Progenitor cell of endocrine pancreas (in vitro differentiated cells): ENCODE results near the gene SAMHD1. TPM values are rescaled to one million over a fixed set of nuclear protein-coding genes. Genes with fewer than 3 reads are reported as not detected.

ENCODE experiments used
- DNase-seq: peaks from one replicate; pipeline ENCODE4 v3.0.0; 2021; ENCODE audit warnings: low spot score; ENCODE audit not compliant: unreplicated experiment
- H3K27ac Mint-ChIP-seq: 2 replicates; pipeline ENCODE4 v1.8.0; 2021; ENCODE audit warnings: mild to moderate bottlenecking, moderate library complexity, mixed read lengths
- H3K27me3 Mint-ChIP-seq: 2 replicates; pipeline ENCODE4 v1.8.0; 2021; ENCODE audit warnings: mixed read lengths
- H3K36me3 Mint-ChIP-seq: 2 replicates; pipeline ENCODE4 v1.8.0; 2022; ENCODE audit warnings: mixed read lengths; ENCODE audit not compliant: insufficient read depth
- H3K4me1 Mint-ChIP-seq: 2 replicates; pipeline ENCODE4 v1.8.0; 2021; ENCODE audit warnings: low read depth, mixed read lengths
- H3K4me3 Mint-ChIP-seq: 2 replicates; pipeline ENCODE4 v1.8.0; 2021; ENCODE audit warnings: low read depth, mild to moderate bottlenecking, moderate library complexity, mixed read lengths
- H3K9me3 Mint-ChIP-seq: 2 replicates; pipeline ENCODE4 v1.8.0; 2021; ENCODE audit warnings: low read depth, mixed read lengths
- CTCF ChIP-seq: fragments of 200-600 bp; sonication (generic); IDR thresholded peaks from one replicate; pipeline ENCODE4 v1.5.0; 2021; ENCODE audit warnings: antibody characterized with exemption, mild to moderate bottlenecking; ENCODE audit not compliant: unreplicated experiment
- total RNA-seq: library from RNA; stranded (reverse); gene quantifications from 2 replicates; pipeline ENCODE4 v1.2.1, GENCODE V29; 2021

The SAMHD1 gene
- total RNA-seq, 1 donor from 2014 or later: 15.1 TPM

- Mint-ChIP-seq H3K9me3 (no peaks in the 10 kb centered on the region), H3K36me3 (peaks cover 1% of the 10 kb centered on the region), H3K27ac (peak overlapping the region; percentile 73), H3K4me1 (peaks cover 29% of the 10 kb centered on the region), H3K27me3 (no peaks in the 10 kb centered on the region), H3K4me3 (peak overlapping the region; percentile 75)
- TF ChIP-seq CTCF: no peak
- DNase-seq: no peak
Measured at GRCh38 chr20:36861875-36862801, 89.4 kb downstream of the SAMHD1 start.

GRCh38 chr20:36861625-36861874 lies 90.0 kb downstream of the SAMHD1 start:
- H3K27me3 Mint-ChIP-seq: no peaks in the 10 kb centered on the region
- H3K4me1 Mint-ChIP-seq: peaks cover 30% of the 10 kb centered on the region
- H3K27ac Mint-ChIP-seq: peak overlapping the region; percentile 19
- no peaks in the 10 kb centered on the region for H3K9me3 Mint-ChIP-seq
- peak overlapping the region; percentile 75 for H3K4me3 Mint-ChIP-seq
- no peak for TF ChIP-seq CTCF
- peaks cover 1% of the 10 kb centered on the region for H3K36me3 Mint-ChIP-seq
- no peak for DNase-seq

- TF ChIP-seq CTCF: no peak
- DNase-seq: no peak
- Mint-ChIP-seq H3K4me3 (peak overlapping the region; percentile 75), H3K36me3 (peaks cover 1% of the 10 kb centered on the region), H3K27ac (peak overlapping the region; percentile 19), H3K9me3 (no peaks in the 10 kb centered on the region), H3K27me3 (no peaks in the 10 kb centered on the region), H3K4me1 (peaks cover 30% of the 10 kb centered on the region)
Measured at GRCh38 chr20:36860811-36861624, 90.5 kb downstream of the SAMHD1 start.

GRCh38 chr20:36860339-36860738 lies 91.2 kb downstream of the SAMHD1 start:
- DNase-seq: no peak
- H3K27me3 Mint-ChIP-seq: no peaks in the 10 kb centered on the region
- H3K4me1 Mint-ChIP-seq: peaks cover 30% of the 10 kb centered on the region
- no peaks in the 10 kb centered on the region for H3K9me3 Mint-ChIP-seq
- H3K36me3 Mint-ChIP-seq: peaks cover 1% of the 10 kb centered on the region
- H3K27ac Mint-ChIP-seq: peak overlapping the region; percentile 22
- peak overlapping the region; percentile 18 for H3K4me3 Mint-ChIP-seq
- no peak for TF ChIP-seq CTCF

- H3K9me3 Mint-ChIP-seq: no peaks in the 10 kb centered on the region
- peak overlapping the region; percentile 22 for H3K27ac Mint-ChIP-seq
- H3K4me1 Mint-ChIP-seq: peaks cover 28% of the 10 kb centered on the region
- DNase-seq: no peak
- H3K36me3 Mint-ChIP-seq: peaks cover 1% of the 10 kb centered on the region
- no peak for TF ChIP-seq CTCF
- no peak overlapping the region for H3K4me3 Mint-ChIP-seq
- H3K27me3 Mint-ChIP-seq: no peaks in the 10 kb centered on the region
Measured at GRCh38 chr20:36859700-36860330, 91.7 kb downstream of the SAMHD1 start.
